Measurements from ENCODE around the gene TMEM174. TPM values are rescaled to one million over a fixed set of nuclear protein-coding genes. Genes with fewer than 3 reads are reported as not detected.
"Not testable (repeated sequence)": the region's sequence is repeated elsewhere in the genome, so short reads cannot be mapped to it uniquely, and the experiment has no call there.

The TMEM174 gene
- polyA plus RNA-seq, 2 donors: not detected

DNA sequence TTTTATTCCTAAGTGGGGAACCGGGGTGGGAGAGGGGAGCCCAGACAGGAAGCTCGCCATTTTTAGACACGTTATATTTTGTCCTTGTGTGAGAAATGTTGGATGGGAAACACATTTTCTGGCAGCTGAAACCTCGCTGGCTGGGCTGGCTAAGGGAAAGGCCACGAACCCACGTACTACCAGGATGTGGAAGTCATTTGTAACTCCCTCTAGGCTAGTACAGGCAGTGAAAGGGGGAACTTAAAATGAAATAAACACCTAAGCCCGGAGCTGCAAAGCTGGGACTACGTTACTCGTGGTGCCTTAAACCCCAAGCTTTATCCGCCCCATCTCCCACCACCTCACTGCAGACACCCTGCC lies 42.5 kb downstream of the TMEM174 start:
- peak overlapping the region; percentile 30 to 36 for H3K4me3 ChIP-seq (ENCODE audit: low read depth in 1 of 2, low read length in 2 of 2)
- peaks cover 0 to 2% of the 10 kb centered on the region in 2 donors for H3K9me3 ChIP-seq (ENCODE audit: control insufficient read depth in 2 of 2, insufficient read depth in 1 of 2, low read depth in 1 of 2, low read length in 1 of 2)
- peaks cover 0 to 3% of the 10 kb centered on the region in 2 donors for H3K27me3 ChIP-seq (ENCODE audit: control insufficient read depth in 1 of 2, insufficient read depth in 2 of 2, low read length in 2 of 2)
- 12 to 17% methylated on average over 10 of the region's 10 CpGs for WGBS, 2 donors
- no peak overlapping the region for H3K27ac ChIP-seq (ENCODE audit: low read depth in 2 of 2, low read length in 1 of 2)
- no peaks in the 10 kb centered on the region for H3K36me3 ChIP-seq (ENCODE audit: control insufficient read depth in 2 of 2, insufficient read depth in 2 of 2, low read length in 1 of 2)
- H3K4me1 ChIP-seq (ENCODE audit: control insufficient read depth in 2 of 2, insufficient read depth in 2 of 2, low read length in 1 of 2): peaks cover 0 to 3% of the 10 kb centered on the region in 2 donors

DNA sequence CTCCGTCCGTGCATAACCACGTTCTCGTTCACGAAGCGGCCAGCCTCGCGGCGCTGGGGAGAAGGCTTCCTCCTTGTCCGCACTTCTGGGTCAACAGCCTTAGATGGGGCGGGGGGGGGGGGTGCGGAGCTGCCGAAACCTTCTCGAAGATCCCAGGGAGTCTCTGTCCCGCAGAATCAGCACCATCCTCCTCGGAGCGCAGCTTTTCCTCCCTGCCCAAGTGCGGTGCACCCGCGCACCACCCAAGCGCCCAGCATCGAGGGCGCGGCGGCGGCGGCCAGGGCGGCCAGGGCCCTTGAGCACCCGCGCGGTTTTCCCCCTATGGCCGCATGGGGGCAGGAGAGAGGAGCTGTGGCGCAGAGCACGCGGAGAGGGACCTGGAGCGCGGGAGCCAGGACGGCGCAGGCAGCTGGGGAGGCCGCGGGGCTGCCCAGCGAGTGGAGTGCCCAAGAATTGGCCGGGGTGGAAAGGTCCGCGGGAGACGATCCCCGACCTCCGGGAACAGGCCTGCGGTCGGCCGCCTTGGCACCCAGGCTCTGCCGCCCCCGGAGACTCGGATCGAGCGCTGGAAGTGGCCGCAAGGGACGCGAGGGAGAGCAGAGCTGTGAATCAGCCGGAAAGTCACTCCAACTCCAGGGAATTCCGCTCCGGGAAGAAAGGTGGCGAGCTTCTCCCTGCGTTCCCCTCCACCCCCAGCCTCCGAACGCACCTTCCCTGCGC lies 43.1 kb downstream of the TMEM174 start:
- H3K27me3 ChIP-seq (ENCODE audit: control insufficient read depth in 1 of 2, insufficient read depth in 2 of 2, low read length in 2 of 2): peaks cover 0 to 3% of the 10 kb centered on the region in 2 donors
- WGBS, 2 donors: 1% methylated on average over 53 to 67 of the region's 67 CpGs
- H3K9me3 ChIP-seq (ENCODE audit: control insufficient read depth in 2 of 2, insufficient read depth in 1 of 2, low read depth in 1 of 2, low read length in 1 of 2): peaks cover 0 to 2% of the 10 kb centered on the region in 2 donors
- H3K36me3 ChIP-seq (ENCODE audit: control insufficient read depth in 2 of 2, insufficient read depth in 2 of 2, low read length in 1 of 2): no peaks in the 10 kb centered on the region
- H3K4me1 ChIP-seq (ENCODE audit: control insufficient read depth in 2 of 2, insufficient read depth in 2 of 2, low read length in 1 of 2): peaks cover 0 to 3% of the 10 kb centered on the region in 2 donors
- no peak overlapping the region for H3K27ac ChIP-seq (ENCODE audit: low read depth in 2 of 2, low read length in 1 of 2)
- peak overlapping the region; percentile 30 to 36 for H3K4me3 ChIP-seq (ENCODE audit: low read depth in 1 of 2, low read length in 2 of 2)

DNA sequence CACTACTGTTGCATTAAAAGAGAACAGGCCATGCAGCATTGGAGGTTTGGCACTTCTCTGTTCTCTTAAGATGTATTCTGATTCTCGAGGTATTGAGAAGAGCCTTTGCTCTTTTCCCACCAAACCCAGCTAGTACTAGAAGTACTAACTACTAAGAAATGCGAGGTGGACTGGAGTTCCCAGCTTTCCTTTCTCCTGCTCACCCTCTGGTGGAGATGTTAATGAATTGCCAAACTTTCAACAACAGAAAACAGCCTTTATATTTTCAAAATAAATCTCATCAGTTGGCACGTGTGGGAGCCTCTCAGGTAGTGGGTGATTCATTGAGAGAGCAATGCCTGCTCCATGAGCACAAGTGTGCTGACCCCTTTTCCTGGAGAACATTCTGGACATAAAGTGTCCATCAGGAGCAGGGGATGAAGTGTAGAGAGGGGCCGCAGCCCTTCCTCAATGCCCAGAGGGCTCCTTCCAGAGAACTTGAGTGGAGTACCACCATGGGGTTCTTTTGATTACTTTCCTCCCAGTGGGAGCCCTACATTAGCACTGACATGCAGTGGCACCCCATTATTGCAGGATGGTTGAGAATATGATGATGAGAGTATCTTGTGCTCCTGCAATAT lies 45.7 kb downstream of the TMEM174 start:
- Histone ChIP-seq H3K36me3 (ENCODE audit: control insufficient read depth in 2 of 2, insufficient read depth in 2 of 2, low read length in 1 of 2) (no peaks in the 10 kb centered on the region), H3K27ac (ENCODE audit: low read depth in 2 of 2, low read length in 1 of 2) (no peak overlapping the region), H3K4me1 (ENCODE audit: control insufficient read depth in 2 of 2, insufficient read depth in 2 of 2, low read length in 1 of 2) (peaks cover 0 to 3% of the 10 kb centered on the region in 2 donors), H3K9me3 (ENCODE audit: control insufficient read depth in 2 of 2, insufficient read depth in 1 of 2, low read depth in 1 of 2, low read length in 1 of 2) (peaks cover 0 to 2% of the 10 kb centered on the region in 2 donors), H3K27me3 (ENCODE audit: control insufficient read depth in 1 of 2, insufficient read depth in 2 of 2, low read length in 2 of 2) (peaks cover 0 to 5% of the 10 kb centered on the region in 2 donors), H3K4me3 (ENCODE audit: low read depth in 1 of 2, low read length in 2 of 2) (no peak overlapping the region)
- WGBS, 2 donors: 51% methylated on average over 4 of the region's 4 CpGs

DNA sequence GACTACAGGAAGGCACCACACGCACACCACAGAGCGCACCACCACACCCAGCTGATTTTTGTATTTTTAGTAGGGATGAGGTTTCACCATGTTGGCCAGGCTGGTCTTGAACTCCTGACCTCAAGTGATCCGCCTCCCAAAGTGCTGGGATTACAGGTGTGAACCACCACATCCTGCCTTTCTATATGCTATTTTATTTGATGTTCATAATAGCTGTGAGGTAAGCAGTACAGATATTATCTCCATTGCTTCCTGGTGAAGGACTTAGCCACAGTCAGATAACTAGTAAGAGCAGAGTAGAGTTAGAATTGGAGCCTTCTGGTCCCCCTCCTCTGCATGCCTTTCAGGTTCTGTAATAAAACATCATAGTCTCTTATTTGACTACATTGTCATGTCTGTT lies 46.3 kb downstream of the TMEM174 start:
- H3K4me1 ChIP-seq (ENCODE audit: control insufficient read depth in 2 of 2, insufficient read depth in 2 of 2, low read length in 1 of 2); H3K27ac ChIP-seq (ENCODE audit: low read depth in 2 of 2, low read length in 1 of 2); H3K9me3 ChIP-seq (ENCODE audit: control insufficient read depth in 2 of 2, insufficient read depth in 1 of 2, low read depth in 1 of 2, low read length in 1 of 2); H3K36me3 ChIP-seq (ENCODE audit: control insufficient read depth in 2 of 2, insufficient read depth in 2 of 2, low read length in 1 of 2); H3K27me3 ChIP-seq (ENCODE audit: control insufficient read depth in 1 of 2, insufficient read depth in 2 of 2, low read length in 2 of 2); H3K4me3 ChIP-seq (ENCODE audit: low read depth in 1 of 2, low read length in 2 of 2): not testable (repeated sequence)
- 84 to 85% methylated on average over 3 of the region's 3 CpGs for WGBS, 2 donors

DNA sequence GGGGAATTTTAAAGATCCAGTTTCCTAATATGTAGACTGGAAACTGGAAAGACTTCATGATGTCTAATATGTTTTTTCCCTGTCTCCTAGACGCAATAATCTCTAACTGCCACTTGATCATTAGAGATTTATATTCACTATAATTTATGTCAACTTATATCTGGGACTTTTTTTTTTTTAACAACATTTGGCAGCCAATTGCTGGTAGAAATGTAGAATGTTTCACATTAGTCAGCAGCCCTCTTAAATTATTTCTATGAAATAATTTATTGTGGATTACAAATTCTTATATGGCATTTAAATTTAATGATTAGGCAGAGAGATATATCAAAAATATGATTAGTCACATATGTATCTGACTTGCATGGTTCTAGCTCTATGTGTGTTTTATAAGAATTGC lies 48.2 kb downstream of the TMEM174 start:
- Histone ChIP-seq H3K27ac (ENCODE audit: low read depth in 2 of 2, low read length in 1 of 2) (no peak overlapping the region), H3K27me3 (ENCODE audit: control insufficient read depth in 1 of 2, insufficient read depth in 2 of 2, low read length in 2 of 2) (peaks cover 0 to 5% of the 10 kb centered on the region in 2 donors), H3K9me3 (ENCODE audit: control insufficient read depth in 2 of 2, insufficient read depth in 1 of 2, low read depth in 1 of 2, low read length in 1 of 2) (no peaks in the 10 kb centered on the region), H3K4me3 (ENCODE audit: low read depth in 1 of 2, low read length in 2 of 2) (no peak overlapping the region), H3K36me3 (ENCODE audit: control insufficient read depth in 2 of 2, insufficient read depth in 2 of 2, low read length in 1 of 2) (no peaks in the 10 kb centered on the region), H3K4me1 (ENCODE audit: control insufficient read depth in 2 of 2, insufficient read depth in 2 of 2, low read length in 1 of 2) (no peaks in the 10 kb centered on the region)
- 85 to 91% methylated on average over 1 of the region's 1 CpG for WGBS, 2 donors

DNA sequence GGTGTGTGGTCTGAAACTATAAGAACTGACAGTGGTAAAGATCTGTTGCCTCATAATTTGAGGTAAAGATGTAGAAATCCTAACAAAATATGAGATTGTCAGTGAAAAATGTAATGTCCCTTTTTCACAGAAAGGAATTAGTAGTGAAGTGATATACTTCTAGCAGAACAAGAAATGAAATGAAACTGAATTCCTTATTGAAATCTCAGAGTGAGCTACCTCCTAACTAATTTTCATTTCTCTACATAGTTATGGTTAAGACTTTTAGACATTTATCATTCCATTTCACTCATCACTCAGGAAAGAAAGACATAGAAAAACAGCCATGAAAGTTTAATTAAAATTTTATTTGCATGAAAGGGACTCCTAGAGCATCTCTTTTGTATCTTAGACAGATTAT lies 48.7 kb downstream of the TMEM174 start:
- Histone ChIP-seq H3K4me3 (ENCODE audit: low read depth in 1 of 2, low read length in 2 of 2) (no peak overlapping the region), H3K36me3 (ENCODE audit: control insufficient read depth in 2 of 2, insufficient read depth in 2 of 2, low read length in 1 of 2) (no peaks in the 10 kb centered on the region), H3K27me3 (ENCODE audit: control insufficient read depth in 1 of 2, insufficient read depth in 2 of 2, low read length in 2 of 2) (peaks cover 0 to 5% of the 10 kb centered on the region in 2 donors), H3K27ac (ENCODE audit: low read depth in 2 of 2, low read length in 1 of 2) (no peak overlapping the region), H3K4me1 (ENCODE audit: control insufficient read depth in 2 of 2, insufficient read depth in 2 of 2, low read length in 1 of 2) (no peaks in the 10 kb centered on the region), H3K9me3 (ENCODE audit: control insufficient read depth in 2 of 2, insufficient read depth in 1 of 2, low read depth in 1 of 2, low read length in 1 of 2) (no peaks in the 10 kb centered on the region)

DNA sequence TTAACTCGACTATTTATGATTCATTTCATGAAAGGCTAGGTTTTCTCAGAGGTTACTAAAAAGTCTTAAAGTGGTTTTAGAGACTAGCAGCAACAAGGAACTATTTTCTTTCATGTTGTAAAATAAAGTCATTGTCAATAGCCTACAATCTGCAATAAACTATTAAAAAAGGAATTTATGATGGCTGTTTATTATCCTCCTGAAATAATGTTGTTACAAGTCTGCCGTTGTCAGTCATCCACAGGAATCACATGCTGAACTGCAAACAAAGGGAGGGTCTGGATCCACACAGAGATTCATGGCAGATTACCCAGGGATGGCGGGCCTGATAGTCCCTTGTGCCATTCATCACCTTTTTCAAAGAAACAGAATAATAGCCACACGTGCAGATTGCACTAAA lies 49.2 kb downstream of the TMEM174 start:
- WGBS, 2 donors: 55 to 64% methylated on average over 4 of the region's 4 CpGs

More for the DNA sequence above, 49.2 kb downstream of the TMEM174 start:
- H3K36me3 ChIP-seq (ENCODE audit: control insufficient read depth in 2 of 2, insufficient read depth in 2 of 2, low read length in 1 of 2): no peaks in the 10 kb centered on the region
- H3K27me3 ChIP-seq (ENCODE audit: control insufficient read depth in 1 of 2, insufficient read depth in 2 of 2, low read length in 2 of 2): peaks cover 0 to 5% of the 10 kb centered on the region in 2 donors
- H3K4me1 ChIP-seq (ENCODE audit: control insufficient read depth in 2 of 2, insufficient read depth in 2 of 2, low read length in 1 of 2): no peaks in the 10 kb centered on the region
- no peak overlapping the region for H3K4me3 ChIP-seq (ENCODE audit: low read depth in 1 of 2, low read length in 2 of 2)
- no peaks in the 10 kb centered on the region for H3K9me3 ChIP-seq (ENCODE audit: control insufficient read depth in 2 of 2, insufficient read depth in 1 of 2, low read depth in 1 of 2, low read length in 1 of 2)
- no peak overlapping the region for H3K27ac ChIP-seq (ENCODE audit: low read depth in 2 of 2, low read length in 1 of 2)

Other genes with a start within 250 kb of the TMEM174 start
- 10 to 100 TPM; 20.5 to 33.7 TPM for gene FCHO2, start 217.2 kb upstream of the TMEM174 start, polyA plus RNA-seq
- 1 to 10 TPM; 3.6 to 5.6 TPM for gene TMEM171, start 52.6 kb upstream of the TMEM174 start, polyA plus RNA-seq